Fibroblast of the aortic adventitia (primary cell): Measurements from ENCODE around the gene SLC24A2. TPM values are rescaled to one million over a fixed set of nuclear protein-coding genes. Genes with fewer than 3 reads are reported as not detected.

Experiments
- DNase-seq: peaks from one replicate; pipeline ENCODE4 v3.0.0-alpha.2; 2010; ENCODE audit warnings: low read depth
- H3K4me3 ChIP-seq: 2 replicates; pipeline ENCODE4 v1.5.1; 2011; ENCODE audit warnings: low read depth, mild to moderate bottlenecking, control low read depth, low read length, moderate library complexity
- total RNA-seq: library from RNA; depleted of rRNA; stranded (reverse); fragments of >200 nt; gene quantifications from 2 replicates; pipeline ENCODE4 v1.2.3, GENCODE V29; 2012; ENCODE audit warnings: low replicate concordance
- TF ChIP-seq, protein P1 (sequence below): IDR thresholded peaks from 2 replicates; pipeline ENCODE4 v1.5.1; 2011; ENCODE audit warnings: mild to moderate bottlenecking, low read length, control low read depth, inconsistent platforms; ENCODE audit not compliant: insufficient read depth

The SLC24A2 gene
- total RNA-seq, 1 donor, result not detected

DNA sequence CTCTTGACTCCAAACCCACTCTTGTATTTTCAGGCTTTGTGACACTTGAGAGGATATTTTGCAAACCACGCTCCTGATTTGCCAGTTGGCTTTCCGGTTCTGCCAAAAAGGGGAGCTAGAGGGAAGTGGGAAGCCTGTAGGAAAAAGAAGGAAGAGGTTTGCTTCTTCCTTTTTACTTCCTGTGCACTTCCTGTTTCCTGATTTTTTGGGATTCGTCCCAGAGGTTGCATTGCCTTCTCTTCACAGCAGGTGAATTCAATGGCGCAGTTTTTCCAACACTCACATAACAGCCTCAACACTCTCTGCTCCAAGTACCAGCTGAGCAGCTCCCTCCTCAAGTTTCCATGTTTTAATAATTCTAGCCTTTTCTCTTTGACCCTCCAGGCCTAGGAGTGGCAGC, 47.7 kb downstream of the SLC24A2 start:
- no peak overlapping the region for H3K4me3 ChIP-seq
- TF ChIP-seq, protein P1, sequence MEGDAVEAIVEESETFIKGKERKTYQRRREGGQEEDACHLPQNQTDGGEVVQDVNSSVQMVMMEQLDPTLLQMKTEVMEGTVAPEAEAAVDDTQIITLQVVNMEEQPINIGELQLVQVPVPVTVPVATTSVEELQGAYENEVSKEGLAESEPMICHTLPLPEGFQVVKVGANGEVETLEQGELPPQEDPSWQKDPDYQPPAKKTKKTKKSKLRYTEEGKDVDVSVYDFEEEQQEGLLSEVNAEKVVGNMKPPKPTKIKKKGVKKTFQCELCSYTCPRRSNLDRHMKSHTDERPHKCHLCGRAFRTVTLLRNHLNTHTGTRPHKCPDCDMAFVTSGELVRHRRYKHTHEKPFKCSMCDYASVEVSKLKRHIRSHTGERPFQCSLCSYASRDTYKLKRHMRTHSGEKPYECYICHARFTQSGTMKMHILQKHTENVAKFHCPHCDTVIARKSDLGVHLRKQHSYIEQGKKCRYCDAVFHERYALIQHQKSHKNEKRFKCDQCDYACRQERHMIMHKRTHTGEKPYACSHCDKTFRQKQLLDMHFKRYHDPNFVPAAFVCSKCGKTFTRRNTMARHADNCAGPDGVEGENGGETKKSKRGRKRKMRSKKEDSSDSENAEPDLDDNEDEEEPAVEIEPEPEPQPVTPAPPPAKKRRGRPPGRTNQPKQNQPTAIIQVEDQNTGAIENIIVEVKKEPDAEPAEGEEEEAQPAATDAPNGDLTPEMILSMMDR, result no peak
- DNase-seq, result no peak
